ENCODE measurements around the gene FDX1.

Gene FDX1

GRCh38 chr11:110470716-110471115 lies 41.0 kb downstream of the FDX1 start:
- no peak for DNase-seq

GRCh38 chr11:110471371-110471770 lies 41.6 kb downstream of the FDX1 start:
- no peak for DNase-seq

GRCh38 chr11:110472858-110473257 lies 43.1 kb downstream of the FDX1 start:
- DNase-seq: no peak

GRCh38 chr11:110473706-110474105 lies 44.0 kb downstream of the FDX1 start:
- DNase-seq: no peak

- DNase-seq: no peak
Measured at GRCh38 chr11:110474578-110474977, 44.8 kb downstream of the FDX1 start.

GRCh38 chr11:110475671-110476070 lies 45.9 kb downstream of the FDX1 start:
- no peak for DNase-seq

GRCh38 chr11:110478410-110478809 lies 48.7 kb downstream of the FDX1 start:
- DNase-seq: no peak

GRCh38 chr11:110479108-110480101 lies 49.7 kb downstream of the FDX1 start:
- DNase-seq: no peak

- no peak for DNase-seq
Measured at GRCh38 chr11:110481523-110481922, 51.8 kb downstream of the FDX1 start.

GRCh38 chr11:110486156-110486555 lies 56.4 kb downstream of the FDX1 start:
- DNase-seq: no peak

GRCh38 chr11:110488446-110488845 lies 58.7 kb downstream of the FDX1 start:
- no peak for DNase-seq

- no peak for DNase-seq
Measured at GRCh38 chr11:110490886-110491285, 61.1 kb downstream of the FDX1 start.

- DNase-seq: no peak
Measured at GRCh38 chr11:110491577-110492320, 62.0 kb downstream of the FDX1 start.

- no peak for DNase-seq
Measured at GRCh38 chr11:110492321-110492685, 62.6 kb downstream of the FDX1 start.

GRCh38 chr11:110493346-110493745 lies 63.6 kb downstream of the FDX1 start:
- no peak for DNase-seq

- no peak for DNase-seq
Measured at GRCh38 chr11:110497231-110497978, 67.7 kb downstream of the FDX1 start.

- no peak for DNase-seq
Measured at GRCh38 chr11:110501428-110501827, 71.7 kb downstream of the FDX1 start.

GRCh38 chr11:110505528-110506284 lies 76.0 kb downstream of the FDX1 start:
- DNase-seq: no peak

- no peak for DNase-seq
Measured at GRCh38 chr11:110507328-110507727, 77.6 kb downstream of the FDX1 start.

- no peak for DNase-seq
Measured at GRCh38 chr11:110508786-110509185, 79.0 kb downstream of the FDX1 start.

GRCh38 chr11:110509472-110509871 lies 79.7 kb downstream of the FDX1 start:
- no peak for DNase-seq

GRCh38 chr11:110512026-110512425 lies 82.3 kb downstream of the FDX1 start:
- no peak for DNase-seq

Data from 8988T (cell line).